Measurements from ENCODE around the gene CFAP74. TPM values are rescaled to one million over a fixed set of nuclear protein-coding genes. Genes with fewer than 3 reads are reported as not detected.
A peak's percentile ranks its signal among the peaks of the same experiment; 100 is the strongest.

Gene CFAP74
- total and polyA plus RNA-seq, 2 of the 13 experiments (the other 11 are each of a cell fraction or from before 2014, with no cell fraction given): 0.27 to 0.62 TPM

GRCh38 chr1:1906185-1907097 is 97.1 kb downstream of the CFAP74 start (continued):
- TF ChIP-seq PRDM15 (CRISPR knock-in tag; IDR thresholded peaks at IDR 0.05): no peak
- TF ChIP-seq CHCHD3 (CRISPR knock-in tag; IDR thresholded peaks at IDR 0.05): no peak
- TF ChIP-seq MXD3 (CRISPR knock-in tag; IDR thresholded peaks at IDR 0.05): no peak
- TF ChIP-seq ZIK1 (CRISPR knock-in tag; IDR thresholded peaks at IDR 0.05; ENCODE audit: borderline replicate concordance, low read depth): no peak
- no peak for TF ChIP-seq IRF1 (CRISPR knock-in tag; IDR thresholded peaks at IDR 0.05; ENCODE audit: low read depth)
- TF ChIP-seq SOX5 (CRISPR knock-in tag; IDR thresholded peaks at IDR 0.05; ENCODE audit: borderline replicate concordance): peak; percentile 53; the same call in 1 of the 2 replicates
- TF ChIP-seq HNF1B (CRISPR knock-in tag; IDR thresholded peaks at IDR 0.05): peak; percentile 67; the same call in 1 of the 2 replicates
- no peak for TF ChIP-seq PAXIP1 (CRISPR knock-in tag; conservative IDR thresholded peaks at IDR 0.05)
- 0 out of 2 replicates have a peak, but pooled peaks have one; percentile 50 for TF ChIP-seq SMAD1 (CRISPR knock-in tag; IDR thresholded peaks at IDR 0.05; ENCODE audit: borderline replicate concordance, low read depth)
- TF ChIP-seq ZBTB25 (CRISPR knock-in tag; IDR thresholded peaks at IDR 0.05): no peak
- TF ChIP-seq CSRNP1 (CRISPR knock-in tag; IDR thresholded peaks at IDR 0.05): no peak
- no peak for TF ChIP-seq EZH2 (conservative IDR thresholded peaks at IDR 0.05; ENCODE audit: low read depth, low read length)
- no peak for TF ChIP-seq CREBL2 (CRISPR knock-in tag; IDR thresholded peaks at IDR 0.05; ENCODE audit: borderline replicate concordance)

All from HepG2 (cell line).